Measurements from ENCODE around the gene STAT5B. TPM values are rescaled to one million over a fixed set of nuclear protein-coding genes. Genes with fewer than 3 reads are reported as not detected.

The STAT5B gene
- total RNA-seq, 1 experiment from 2014 or later: 14.2 TPM

DNA sequence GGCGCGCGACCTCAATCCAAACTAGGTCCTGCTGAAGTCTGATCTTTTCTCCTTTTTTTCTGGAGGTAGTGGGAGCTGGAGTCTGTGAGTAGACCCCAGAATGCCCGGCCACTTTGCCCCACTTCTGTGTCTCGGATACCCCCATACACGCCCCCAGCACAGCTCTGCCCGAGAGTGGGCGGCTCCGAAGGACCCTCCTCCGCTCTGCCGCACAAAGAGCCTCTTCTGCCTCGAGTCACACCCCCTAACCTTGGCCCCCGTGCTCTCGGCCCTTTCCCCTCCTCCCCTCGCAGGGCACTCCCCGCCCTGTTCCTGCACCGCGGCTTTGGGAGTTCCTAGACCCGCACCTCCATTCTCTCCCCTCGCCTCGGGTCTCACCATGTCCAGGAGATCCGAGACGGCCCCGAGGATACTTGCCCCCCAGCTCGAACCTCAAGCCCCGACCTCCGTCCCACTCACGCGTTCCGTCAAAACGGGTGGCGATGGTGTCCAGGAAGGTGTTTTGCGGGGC is 95.7 kb downstream of the STAT5B start:
- DNase-seq (ENCODE audit: low read depth): no peak

GRCh38 chr17:42179911-42180410 is 96.2 kb downstream of the STAT5B start:
- DNase-seq (ENCODE audit: low read depth): peak; percentile 17

GRCh38 chr17:42179335-42179734 is 96.9 kb downstream of the STAT5B start:
- no peak for DNase-seq (ENCODE audit: low read depth)

- DNase-seq (ENCODE audit: low read depth): no peak
These were observed 97.4 kb downstream of the STAT5B start for GRCh38 chr17:42178817-42179216.

GRCh38 chr17:42177684-42178083 is 98.5 kb downstream of the STAT5B start:
- DNase-seq (ENCODE audit: low read depth): no peak

DNA sequence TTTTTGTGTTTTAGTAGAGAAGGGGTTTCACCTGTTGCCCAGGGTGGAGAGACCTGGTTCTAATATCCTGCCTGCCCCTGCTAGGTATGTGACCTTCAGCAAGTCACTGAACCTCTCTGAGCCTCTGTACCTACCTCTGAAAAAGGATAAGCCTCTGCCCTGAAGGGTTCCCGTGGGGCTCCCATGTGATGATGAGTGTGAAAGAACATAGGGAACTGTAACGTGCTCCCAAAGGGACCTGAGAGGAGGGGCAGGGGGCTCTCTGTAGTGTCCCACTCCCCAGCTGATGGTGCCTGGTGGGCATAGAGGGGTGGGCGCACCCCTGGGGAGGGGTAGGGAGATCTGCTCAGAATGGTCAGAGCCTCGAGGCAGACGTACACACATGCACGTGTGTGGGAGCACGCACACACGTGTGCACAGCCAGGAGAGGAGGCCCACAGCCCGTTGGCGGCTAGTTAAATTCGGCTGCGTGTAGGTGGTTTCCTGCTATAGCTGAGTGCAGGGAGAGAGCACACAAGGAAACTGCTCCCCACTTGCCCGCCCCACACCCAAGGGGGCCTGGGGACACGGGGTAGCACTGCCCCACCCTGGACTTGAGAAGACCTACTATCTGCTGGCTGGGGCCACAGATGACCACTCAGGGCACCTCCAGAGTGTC is 101.9 kb downstream of the STAT5B start:
- no peak for DNase-seq (ENCODE audit: low read depth)

- no peak for DNase-seq (ENCODE audit: low read depth)
These were observed 104.4 kb downstream of the STAT5B start for GRCh38 chr17:42171831-42172230.

GRCh38 chr17:42169351-42169750 is 106.8 kb downstream of the STAT5B start:
- DNase-seq (ENCODE audit: low read depth): no peak

GRCh38 chr17:42167807-42168206 is 108.4 kb downstream of the STAT5B start:
- no peak for DNase-seq (ENCODE audit: low read depth)

- DNase-seq (ENCODE audit: low read depth): no peak
These were observed 109.9 kb downstream of the STAT5B start for GRCh38 chr17:42166196-42166763.

DNA sequence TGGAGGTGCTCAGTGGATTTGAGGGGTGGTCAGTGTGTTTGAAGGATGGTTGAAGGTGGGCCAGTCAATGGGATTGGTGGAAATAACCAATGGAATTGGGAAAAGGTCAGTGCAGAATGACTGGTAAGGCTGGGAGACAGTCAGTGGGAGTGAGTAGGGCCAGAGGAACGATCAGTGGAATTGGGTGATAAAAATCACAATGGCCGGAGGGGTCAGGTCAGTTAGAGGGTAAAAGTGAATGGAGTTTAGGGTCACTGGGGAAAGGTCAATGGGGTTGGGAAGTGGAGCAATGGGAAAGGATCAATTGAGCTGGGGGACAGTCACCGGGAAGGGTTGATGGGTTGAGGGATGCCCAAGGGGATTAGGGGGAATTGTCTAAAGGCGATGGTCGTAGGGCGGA is 110.4 kb downstream of the STAT5B start:
- DNase-seq (ENCODE audit: low read depth): no peak

DNA sequence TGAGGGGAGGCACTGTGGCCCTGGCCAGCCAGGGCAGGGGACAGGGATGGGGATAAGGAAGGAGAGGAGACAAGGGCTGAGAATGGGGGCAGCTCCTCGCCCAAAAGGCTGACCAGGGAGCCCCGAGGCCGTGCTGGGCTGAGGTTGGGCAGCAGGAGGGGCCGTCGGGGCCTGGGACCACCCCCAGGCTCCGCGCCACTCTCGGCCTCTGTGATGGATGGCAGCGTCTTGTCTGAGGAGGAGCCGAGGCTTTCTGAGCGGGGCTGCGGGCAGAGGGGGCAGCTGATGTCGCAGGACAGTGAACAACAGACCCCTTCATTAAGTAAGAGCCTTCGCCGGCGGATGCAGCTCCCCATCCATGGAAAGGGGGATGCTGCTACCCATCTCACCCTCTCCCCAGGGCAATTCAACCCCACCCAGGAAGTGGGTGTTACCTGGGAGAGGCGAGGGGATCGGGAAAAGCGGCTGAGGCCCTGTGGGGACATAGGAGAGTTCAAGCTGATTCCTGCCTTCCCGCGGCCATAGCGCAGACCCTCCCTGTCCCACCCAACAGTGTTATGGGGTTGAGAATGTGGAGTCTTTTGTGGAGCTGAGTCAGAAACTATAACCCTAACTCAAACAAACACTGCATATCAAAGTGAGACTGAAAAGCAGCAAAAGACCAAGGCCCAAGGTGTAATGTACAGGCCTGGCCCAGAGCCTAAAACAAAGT is 112.3 kb downstream of the STAT5B start:
- no peak for DNase-seq (ENCODE audit: low read depth)

DNA sequence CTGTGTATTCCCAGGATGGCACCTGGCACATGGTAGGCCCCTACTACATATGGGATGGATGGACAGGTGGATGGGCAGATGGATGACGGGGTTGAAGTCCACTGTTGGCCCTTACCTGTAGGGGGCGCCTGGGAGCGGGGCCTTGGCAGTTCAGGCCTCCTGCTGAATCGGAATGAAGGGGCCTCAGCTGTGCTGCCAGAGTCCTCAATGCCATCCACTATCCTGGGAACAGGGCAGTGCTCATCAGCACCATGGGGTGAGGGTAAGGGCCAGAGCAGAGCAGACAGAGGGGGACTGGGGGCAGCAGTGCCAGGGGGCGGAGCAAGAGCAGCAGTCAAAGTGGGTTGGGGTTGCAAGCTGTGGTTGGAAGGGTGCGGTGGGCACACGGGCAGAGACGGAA is 113.1 kb downstream of the STAT5B start:
- no peak for DNase-seq (ENCODE audit: low read depth)

GRCh38 chr17:42160531-42160910 is 115.7 kb downstream of the STAT5B start:
- DNase-seq (ENCODE audit: low read depth): no peak

DNA sequence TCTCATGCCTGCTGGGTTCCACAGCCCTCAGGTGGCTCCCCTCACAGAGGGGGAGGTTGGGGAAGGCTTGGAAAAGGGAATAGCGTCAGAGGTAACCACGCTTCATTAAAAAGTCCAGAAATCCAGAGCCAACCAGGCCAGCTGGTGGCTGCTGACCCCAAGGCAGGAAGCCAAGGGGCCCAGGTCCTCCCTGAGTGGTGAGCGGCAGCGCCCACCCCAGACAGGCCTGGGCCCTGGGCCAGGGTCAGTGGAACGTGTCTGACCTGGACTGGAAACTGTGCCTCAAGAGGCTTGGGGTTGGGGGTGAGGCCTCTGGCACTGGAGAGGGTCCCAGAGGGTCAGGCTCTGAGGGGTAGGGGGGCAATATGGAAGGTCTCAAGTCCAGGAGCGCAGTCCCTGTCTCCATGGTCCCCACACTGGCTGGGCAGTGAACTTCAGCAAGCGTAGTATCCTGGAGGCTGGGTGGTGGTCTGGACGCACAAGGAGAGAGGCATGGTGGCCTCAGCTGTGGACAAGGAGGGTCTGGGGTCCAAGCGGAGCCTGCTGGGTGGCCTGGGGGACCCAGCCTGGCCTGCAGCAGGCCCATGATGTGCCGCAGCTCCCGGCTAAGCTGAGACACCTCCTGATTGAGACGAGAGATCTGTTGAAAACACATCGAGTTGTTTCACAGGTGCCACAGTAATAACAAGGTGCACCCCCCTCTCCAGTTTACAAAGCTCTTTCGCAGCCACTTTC is 116.2 kb downstream of the STAT5B start:
- DNase-seq (ENCODE audit: low read depth): no peak

- no peak for DNase-seq (ENCODE audit: low read depth)
These were observed 120.6 kb downstream of the STAT5B start for GRCh38 chr17:42155614-42156045.

GRCh38 chr17:42153919-42154742 is 122.1 kb downstream of the STAT5B start:
- DNase-seq (ENCODE audit: low read depth): no peak
